ENCODE measurements around the gene CDA.

The CDA gene

DNA sequence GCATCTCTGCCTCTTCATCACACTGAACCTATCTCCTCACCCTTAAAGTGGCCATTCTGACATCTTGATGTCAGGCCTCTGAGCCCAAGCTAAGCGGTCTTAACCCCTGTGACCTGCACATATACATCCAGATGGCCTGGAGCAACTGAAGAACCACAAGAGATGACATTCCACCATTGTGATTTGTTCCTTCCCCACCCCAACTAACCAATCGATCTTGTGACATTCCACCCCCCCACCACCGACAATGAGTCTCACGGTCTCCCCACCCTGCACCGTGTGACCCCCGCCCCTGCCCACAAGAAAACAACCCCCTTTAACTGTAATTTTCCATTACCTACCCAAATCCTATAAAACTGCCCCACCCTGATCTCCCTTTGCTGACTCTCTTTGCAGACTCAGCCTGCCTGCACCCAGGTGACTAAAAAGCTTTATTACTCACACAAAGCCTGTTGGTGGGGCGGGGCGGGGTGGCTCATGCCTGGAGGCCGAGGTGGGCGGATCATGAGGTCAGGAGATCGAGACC is 23.4 kb downstream of the CDA start:
- ChIA-PET POLR2A (no interaction called here), CTCF (no interaction called here)
- TF ChIP-seq, protein P1, sequence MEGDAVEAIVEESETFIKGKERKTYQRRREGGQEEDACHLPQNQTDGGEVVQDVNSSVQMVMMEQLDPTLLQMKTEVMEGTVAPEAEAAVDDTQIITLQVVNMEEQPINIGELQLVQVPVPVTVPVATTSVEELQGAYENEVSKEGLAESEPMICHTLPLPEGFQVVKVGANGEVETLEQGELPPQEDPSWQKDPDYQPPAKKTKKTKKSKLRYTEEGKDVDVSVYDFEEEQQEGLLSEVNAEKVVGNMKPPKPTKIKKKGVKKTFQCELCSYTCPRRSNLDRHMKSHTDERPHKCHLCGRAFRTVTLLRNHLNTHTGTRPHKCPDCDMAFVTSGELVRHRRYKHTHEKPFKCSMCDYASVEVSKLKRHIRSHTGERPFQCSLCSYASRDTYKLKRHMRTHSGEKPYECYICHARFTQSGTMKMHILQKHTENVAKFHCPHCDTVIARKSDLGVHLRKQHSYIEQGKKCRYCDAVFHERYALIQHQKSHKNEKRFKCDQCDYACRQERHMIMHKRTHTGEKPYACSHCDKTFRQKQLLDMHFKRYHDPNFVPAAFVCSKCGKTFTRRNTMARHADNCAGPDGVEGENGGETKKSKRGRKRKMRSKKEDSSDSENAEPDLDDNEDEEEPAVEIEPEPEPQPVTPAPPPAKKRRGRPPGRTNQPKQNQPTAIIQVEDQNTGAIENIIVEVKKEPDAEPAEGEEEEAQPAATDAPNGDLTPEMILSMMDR (IDR thresholded peaks at IDR 0.05; ENCODE audit: control extremely low read depth, extremely low read depth, low read depth, missing control alignments) = no peak
- no peak for DNase-seq (ENCODE audit: extremely low spot score)

DNA sequence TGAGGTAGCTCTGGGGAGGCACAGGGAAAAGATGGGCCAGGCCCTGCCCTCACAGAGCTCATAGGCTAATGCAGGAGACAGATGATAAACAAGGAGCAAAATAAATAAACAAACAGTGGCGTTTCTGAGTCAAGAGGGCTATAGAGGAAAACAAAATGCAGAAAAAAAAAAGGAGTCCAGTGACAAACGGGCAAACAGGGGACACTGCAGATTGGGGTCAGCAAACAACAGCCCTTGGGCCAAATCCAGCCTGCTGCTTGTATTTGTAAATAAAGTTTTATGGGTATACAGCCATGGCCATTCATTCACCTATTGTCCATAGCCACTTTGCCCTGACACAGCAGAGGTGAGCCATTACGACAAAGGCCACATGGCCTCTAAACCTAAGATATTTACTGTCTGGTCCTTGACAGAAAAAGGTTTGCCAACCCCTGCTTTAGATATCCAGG is 25.3 kb downstream of the CDA start:
- ChIA-PET POLR2A (no interaction called here), CTCF (interaction anchor here (1.4 kb wide), 1 partner anchor 18 kb away, joined by 4 read pairs; no protein-coding TSS in a partner anchor)
- TF ChIP-seq, protein P1 (IDR thresholded peaks at IDR 0.05; ENCODE audit: control extremely low read depth, extremely low read depth, low read depth, missing control alignments) = no peak
- no peak for DNase-seq (ENCODE audit: extremely low spot score)

DNA sequence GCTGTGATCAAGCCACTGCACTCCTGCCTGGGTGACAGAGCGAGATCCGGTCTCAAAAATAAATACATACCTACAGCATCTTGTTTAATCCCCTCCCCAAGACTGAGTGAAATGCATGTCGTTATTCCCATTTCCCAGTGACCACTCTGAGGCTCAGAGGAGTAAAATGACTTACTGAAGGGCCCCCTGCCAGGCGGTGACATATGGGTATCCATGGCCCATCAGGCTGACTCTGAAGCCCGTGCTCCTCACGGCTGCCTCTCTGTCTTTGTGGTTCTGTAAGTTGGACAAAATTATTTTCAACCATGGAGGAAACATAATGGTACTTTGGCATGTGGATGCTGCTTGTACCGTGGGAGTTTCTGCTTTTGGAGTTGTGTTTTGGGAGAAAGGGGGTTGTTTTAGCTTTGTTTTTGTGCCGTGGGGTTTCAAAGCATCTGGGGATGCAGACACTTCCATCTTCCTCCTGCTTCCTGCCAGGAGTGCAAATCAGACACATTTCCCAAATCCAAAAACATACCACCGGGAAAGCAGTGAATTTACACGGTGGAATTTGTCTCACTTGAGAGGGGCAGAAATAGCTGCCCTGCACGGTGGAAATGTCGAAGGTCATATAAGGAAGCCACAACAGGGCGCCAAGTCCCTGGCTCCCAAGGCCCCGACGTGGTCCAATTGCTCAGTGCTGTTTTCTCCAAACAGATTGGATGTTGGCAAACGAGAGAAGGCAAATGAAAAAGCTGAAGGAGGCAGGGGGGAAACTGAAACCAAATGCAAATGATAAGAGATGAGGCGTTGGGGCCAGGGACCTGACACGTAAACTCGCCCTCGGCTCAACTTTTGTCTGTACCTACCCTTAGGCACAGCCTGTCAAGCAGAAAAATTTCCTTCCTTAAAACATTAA is 27.3 kb downstream of the CDA start:
- DNase-seq (ENCODE audit: extremely low spot score) = peak; percentile 61
- TF ChIP-seq, protein P1 (IDR thresholded peaks at IDR 0.05; ENCODE audit: control extremely low read depth, extremely low read depth, low read depth, missing control alignments) = no peak
- CTCF ChIA-PET = interaction anchor here (5.3 kb wide), 1 partner anchor 17 kb away, joined by 32 read pairs; the partner anchor contains the start of gene PINK1
- POLR2A ChIA-PET = no interaction called here

GRCh38 chr1:20616847-20617487 is 28.1 kb downstream of the CDA start:
- ChIA-PET CTCF (interaction anchor here (2.6 to 5.3 kb wide), 2 partner anchors 13 to 16 kb away, joined by 9 to 32 read pairs; partner anchors contain the start of gene PINK1), POLR2A (no interaction called here)

GRCh38 chr1:20618550-20618949 is 29.7 kb downstream of the CDA start:
- TF ChIP-seq, protein P1 (IDR thresholded peaks at IDR 0.05; ENCODE audit: control extremely low read depth, extremely low read depth, low read depth, missing control alignments) = no peak
- ChIA-PET CTCF (interaction anchor here (0.8 to 5.3 kb wide), 3 partner anchors 12 to 20 kb away, joined by 3 to 32 read pairs (median 9); partner anchors contain the start of gene PINK1), POLR2A (no interaction called here)
- DNase-seq (ENCODE audit: extremely low spot score) = no peak

More at GRCh38 chr1:20616847-20617487, 28.1 kb downstream of the CDA start:
- TF ChIP-seq, protein P1 (IDR thresholded peaks at IDR 0.05; ENCODE audit: control extremely low read depth, extremely low read depth, low read depth, missing control alignments) = no peak
- DNase-seq (ENCODE audit: extremely low spot score) = no peak

DNA sequence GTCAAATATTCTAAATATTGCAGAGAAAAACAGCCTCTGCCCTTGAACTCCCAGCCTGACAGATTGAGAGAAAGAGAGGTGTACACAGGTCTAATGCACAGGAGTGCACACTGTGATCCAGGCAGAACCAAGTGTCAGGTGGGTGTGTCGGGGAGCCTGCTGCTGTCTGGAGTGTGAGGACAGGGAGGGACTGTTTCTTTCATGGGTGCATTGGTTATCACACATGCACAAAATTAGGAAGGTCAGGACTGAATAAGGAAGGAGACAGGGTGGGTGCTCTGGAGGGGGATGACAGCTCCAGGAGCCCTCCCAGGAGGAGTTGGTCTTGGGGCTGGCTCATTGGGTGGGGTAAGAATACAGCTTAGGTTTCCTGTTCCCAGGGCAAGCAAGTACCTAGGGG is 31.1 kb downstream of the CDA start:
- DNase-seq (ENCODE audit: extremely low spot score) = no peak
- ChIA-PET POLR2A (interaction anchor here (0.6 kb wide), 1 partner anchor 24 kb away, joined by 5 read pairs; no protein-coding TSS in a partner anchor), CTCF (interaction anchor here (2.6 to 5.3 kb wide), 2 partner anchors 10 to 13 kb away, joined by 9 to 32 read pairs; partner anchors contain the start of gene PINK1)
- TF ChIP-seq, protein P1 (IDR thresholded peaks at IDR 0.05; ENCODE audit: control extremely low read depth, extremely low read depth, low read depth, missing control alignments) = no peak

All from GM10248 (cell line).